Prostate gland (tissue), 2 donors: Measurements from ENCODE around the gene ZP3. TPM values are rescaled to one million over a fixed set of nuclear protein-coding genes. Genes with fewer than 3 reads are reported as not detected.
A peak's percentile ranks its signal among the peaks of the same experiment; 100 is the strongest.
"Not testable (repeated sequence)": the region's sequence is repeated elsewhere in the genome, so short reads cannot be mapped to it uniquely, and the experiment has no call there.

Experiments used
- DNase-seq: peaks from one replicate; pipeline ENCODE4 v3.0.0-alpha.2; 2019; ENCODE audit warnings: low spot score
- H3K27ac ChIP-seq, 2 donors: fragments of 200-600 bp; sonication (generic); 2 replicates each; pipeline ENCODE4 v1.5.1; 2017 to 2019
- H3K27me3 ChIP-seq: fragments of 200-600 bp; sonication (generic); replicated peaks from 2 replicates; pipeline ENCODE4 v1.5.1; 2019; ENCODE audit not compliant: insufficient read depth
- H3K36me3 ChIP-seq, 2 donors: fragments of 200-600 bp; sonication (generic); 1 replicate in 1 of 2; 2 replicates in 1 of 2; pipeline versions ENCODE4 v1.5.1 to v1.8.1; 2017 to 2019
- H3K4me1 ChIP-seq: fragments of 200-600 bp; sonication (generic); replicated peaks from 2 replicates; pipeline ENCODE4 v1.5.1; 2019
- H3K4me3 ChIP-seq, 2 donors: fragments of 200-600 bp; sonication (generic); 2 replicates each; pipeline ENCODE4 v1.5.1; 2017 to 2019
- H3K9me3 ChIP-seq: fragments of 200-600 bp; sonication (generic); 2 replicates; pipeline ENCODE4 v1.5.1; 2017
- POLR2A ChIP-seq: fragments of 450-650 bp; IDR thresholded peaks from one replicate; pipeline ENCODE4 v1.6.1; 2016; ENCODE audit warnings: antibody characterized with exemption, mild to moderate bottlenecking
- POLR2AphosphoS5 ChIP-seq: sonication (generic); formaldehyde crosslinking; IDR thresholded peaks from one replicate; pipeline ENCODE4 v1.6.1; 2017; ENCODE audit warnings: antibody characterized with exemption
- WGBS: methylation state at CpG from one replicate; pipeline ENCODE4 v1.1.5; 2018; 5-methylcytosine and 5-hydroxymethylcytosine counted together
- intact Hi-C: fragments of 100-400 bp; cut with DNase I; formaldehyde crosslinking; loops from one replicate; pipeline ENCODE4 v1.14.2; 2022
- total RNA-seq, 2 donors: library from RNA; depleted of rRNA; stranded (reverse); fragments of >200 nt; gene quantifications; one replicate each; pipeline ENCODE4 v1.1.0, GENCODE V29; 2016
- TF ChIP-seq, protein P1 (sequence below), 4 experiments: fragments of 200-600 bp in 2 of 4; fragments of 450-650 bp in 2 of 4; sonication (generic) in 2 of 4; IDR thresholded peaks; 1 replicate in 3 of 4; 2 replicates in 1 of 4; pipeline ENCODE4 v1.5.1; 2016 to 2019; ENCODE audit warnings: antibody characterized with exemption in 4 of 4, mild to moderate bottlenecking in 2 of 4, moderate library complexity in 2 of 4

Gene ZP3
- total RNA-seq, 2 donors from 2014 or later = 0.80 to 4.5 TPM

DNA sequence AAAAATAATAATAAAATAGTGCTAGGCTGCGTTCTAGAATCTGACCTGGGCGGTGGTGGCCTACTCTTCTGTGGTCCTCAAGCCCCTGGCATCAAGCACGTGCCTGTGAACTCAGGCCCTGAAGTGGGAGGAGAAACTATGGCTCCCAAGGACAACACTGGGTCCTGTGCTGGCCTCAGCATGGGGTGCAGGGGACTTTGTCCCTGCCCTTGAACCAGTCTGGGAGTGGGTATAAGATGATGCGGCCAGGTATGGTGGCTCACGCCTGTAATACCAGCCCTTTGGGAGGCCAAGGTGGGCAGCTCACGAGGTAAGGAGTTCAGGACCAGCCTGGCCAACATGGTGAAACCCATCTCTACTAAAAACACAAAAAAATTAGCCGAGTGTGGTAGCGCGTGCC lies 5.5 kb downstream of the ZP3 start:
- WGBS = 92% methylated on average over 9 of the region's 9 CpGs
- H3K4me3 ChIP-seq = no peak overlapping the region
- H3K36me3 ChIP-seq = no peaks in the 10 kb centered on the region
- intact Hi-C loops = no loop called here
- H3K27ac ChIP-seq = no peak overlapping the region
- no peak for TF ChIP-seq POLR2AphosphoS5
- TF ChIP-seq, protein P1, sequence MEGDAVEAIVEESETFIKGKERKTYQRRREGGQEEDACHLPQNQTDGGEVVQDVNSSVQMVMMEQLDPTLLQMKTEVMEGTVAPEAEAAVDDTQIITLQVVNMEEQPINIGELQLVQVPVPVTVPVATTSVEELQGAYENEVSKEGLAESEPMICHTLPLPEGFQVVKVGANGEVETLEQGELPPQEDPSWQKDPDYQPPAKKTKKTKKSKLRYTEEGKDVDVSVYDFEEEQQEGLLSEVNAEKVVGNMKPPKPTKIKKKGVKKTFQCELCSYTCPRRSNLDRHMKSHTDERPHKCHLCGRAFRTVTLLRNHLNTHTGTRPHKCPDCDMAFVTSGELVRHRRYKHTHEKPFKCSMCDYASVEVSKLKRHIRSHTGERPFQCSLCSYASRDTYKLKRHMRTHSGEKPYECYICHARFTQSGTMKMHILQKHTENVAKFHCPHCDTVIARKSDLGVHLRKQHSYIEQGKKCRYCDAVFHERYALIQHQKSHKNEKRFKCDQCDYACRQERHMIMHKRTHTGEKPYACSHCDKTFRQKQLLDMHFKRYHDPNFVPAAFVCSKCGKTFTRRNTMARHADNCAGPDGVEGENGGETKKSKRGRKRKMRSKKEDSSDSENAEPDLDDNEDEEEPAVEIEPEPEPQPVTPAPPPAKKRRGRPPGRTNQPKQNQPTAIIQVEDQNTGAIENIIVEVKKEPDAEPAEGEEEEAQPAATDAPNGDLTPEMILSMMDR (IDR thresholded peaks at IDR 0.05) = no peak
- TF ChIP-seq POLR2A = no peak
- DNase-seq = no peak
- no peaks in the 10 kb centered on the region for H3K9me3 ChIP-seq
- no peaks in the 10 kb centered on the region for H3K27me3 ChIP-seq
- H3K4me1 ChIP-seq = no peaks in the 10 kb centered on the region

DNA sequence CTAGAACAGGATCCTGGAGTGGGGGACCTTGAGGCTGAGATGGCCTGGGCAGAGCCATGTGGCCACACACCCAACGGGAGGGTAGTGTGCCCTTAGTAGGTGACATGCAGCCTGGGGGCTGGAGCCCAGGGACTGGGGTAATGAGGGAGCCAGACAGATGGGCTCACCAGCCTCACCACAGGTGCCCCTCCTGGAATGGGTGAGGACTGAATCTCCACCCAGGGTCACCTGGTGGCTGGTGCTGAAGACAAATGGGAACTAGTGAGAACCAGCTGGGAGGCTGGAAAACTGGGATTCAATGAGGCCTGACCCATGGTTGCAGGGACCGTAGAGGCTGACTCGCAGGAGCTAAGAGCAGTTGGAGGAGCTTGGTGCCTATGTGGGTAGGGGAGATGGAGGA lies 6.1 kb downstream of the ZP3 start:
- H3K4me1 ChIP-seq = no peaks in the 10 kb centered on the region
- H3K36me3 ChIP-seq = no peaks in the 10 kb centered on the region
- 94% methylated on average over 3 of the region's 3 CpGs for WGBS
- no peak overlapping the region for H3K4me3 ChIP-seq
- no peak for DNase-seq
- H3K27me3 ChIP-seq = no peaks in the 10 kb centered on the region
- intact Hi-C loops = no loop called here
- TF ChIP-seq POLR2AphosphoS5 (no peak), POLR2A (no peak)
- H3K27ac ChIP-seq = no peak overlapping the region
- no peaks in the 10 kb centered on the region for H3K9me3 ChIP-seq

GRCh38 chr7:76437873-76438272 lies 13.1 kb downstream of the ZP3 start:
- H3K4me3 ChIP-seq, H3K27me3 ChIP-seq, H3K9me3 ChIP-seq, H3K27ac ChIP-seq, intact Hi-C loops, H3K4me1 ChIP-seq, H3K36me3 ChIP-seq: not testable (repeated sequence)
- WGBS = 20% methylated on average over 2 of the region's 2 CpGs
- TF ChIP-seq POLR2AphosphoS5 = peak; percentile 28
- TF ChIP-seq, protein P1 (IDR thresholded peaks at IDR 0.05) = peak; percentile 29 to 82 (median 50)
- peak; percentile 67 for DNase-seq

- H3K36me3 ChIP-seq, H3K27ac ChIP-seq, H3K4me1 ChIP-seq, H3K9me3 ChIP-seq, intact Hi-C loops, H3K4me3 ChIP-seq, H3K27me3 ChIP-seq, DNase-seq: not testable (repeated sequence)
- whole genome bisulfite sequencing = no CpG with 5 or more reads among the region's 7 CpGs
Measured at GRCh38 chr7:76439120-76439888, 14.6 kb downstream of the ZP3 start.

GRCh38 chr7:76440404-76440803 lies 15.7 kb downstream of the ZP3 start:
- 93% methylated on average over 4 of the region's 4 CpGs for WGBS
- H3K36me3 ChIP-seq, H3K27me3 ChIP-seq, intact Hi-C loops, H3K4me3 ChIP-seq, H3K9me3 ChIP-seq, H3K4me1 ChIP-seq, H3K27ac ChIP-seq, DNase-seq: not testable (repeated sequence)

GRCh38 chr7:76441792-76442191 lies 17.0 kb downstream of the ZP3 start:
- intact Hi-C loops, H3K4me3 ChIP-seq, H3K27me3 ChIP-seq, H3K4me1 ChIP-seq, H3K9me3 ChIP-seq, H3K36me3 ChIP-seq, DNase-seq, H3K27ac ChIP-seq: not testable (repeated sequence)
- WGBS = 58% methylated on average over 2 of the region's 10 CpGs

DNA sequence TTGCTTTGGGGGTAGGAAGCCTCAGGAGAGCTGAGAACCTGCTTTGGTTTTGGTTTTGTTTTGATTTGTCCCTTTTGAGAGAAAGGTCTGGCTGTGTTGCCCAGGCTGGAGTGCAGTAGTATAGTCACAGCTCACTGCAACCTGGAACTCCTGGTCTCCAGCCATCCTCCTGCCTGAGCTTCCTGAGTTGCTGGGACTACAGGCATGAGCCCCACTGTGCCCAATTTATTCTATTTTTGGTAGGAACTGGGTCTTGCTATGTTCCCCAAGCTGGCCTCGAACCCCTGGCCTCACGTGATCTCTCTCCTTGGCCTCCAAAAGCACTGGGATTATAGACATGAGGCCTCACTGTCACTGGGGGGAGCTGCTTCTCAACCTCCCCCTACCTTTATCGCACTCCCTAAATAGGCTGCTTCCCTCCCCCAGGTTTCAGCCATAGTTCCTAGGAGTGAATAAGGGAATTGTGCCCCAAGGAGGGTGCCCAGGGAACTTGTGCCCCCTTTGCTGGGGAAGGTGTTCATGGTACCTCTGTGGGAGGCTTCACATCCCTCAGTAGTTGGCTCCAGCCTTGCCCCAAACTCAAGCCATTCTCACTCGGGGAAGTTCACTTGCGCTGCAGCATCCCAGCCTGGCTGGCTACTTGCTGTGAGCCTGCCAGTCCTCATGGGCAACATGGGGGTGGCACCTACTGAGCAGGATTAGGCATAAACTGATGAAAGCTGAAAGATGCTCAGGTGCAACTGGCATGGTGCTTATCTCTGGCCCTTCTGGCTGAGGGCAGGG lies 18.1 kb downstream of the ZP3 start:
- H3K4me3 ChIP-seq, DNase-seq, H3K4me1 ChIP-seq, H3K9me3 ChIP-seq, H3K36me3 ChIP-seq, H3K27me3 ChIP-seq, H3K27ac ChIP-seq, intact Hi-C loops: not testable (repeated sequence)
- 97% methylated on average over 5 of the region's 5 CpGs for WGBS

GRCh38 chr7:76443846-76444245 lies 19.1 kb downstream of the ZP3 start:
- WGBS = 61% methylated on average over 9 of the region's 12 CpGs
- H3K27me3 ChIP-seq, intact Hi-C loops, H3K27ac ChIP-seq, H3K4me1 ChIP-seq, H3K36me3 ChIP-seq, DNase-seq, H3K9me3 ChIP-seq, H3K4me3 ChIP-seq: not testable (repeated sequence)
